Vagina (tissue), 2 donors: ENCODE results near the gene HPCAL1.

Experiments used
- CTCF ChIP-seq, 3 experiments: fragments of 450-650 bp in 2 of 3; fragments of 200-600 bp in 1 of 3; sonication (generic) in 1 of 3; IDR thresholded peaks; one replicate each; pipeline ENCODE4 v1.5.1; 2017 to 2019; ENCODE audit warnings: antibody characterized with exemption in 3 of 3, mild to moderate bottlenecking in 2 of 3, moderate library complexity in 2 of 3
- POLR2A ChIP-seq, 2 donors: fragments of 450-650 bp; IDR thresholded peaks; one replicate each; pipeline ENCODE4 v1.6.1; 2017; ENCODE audit warnings: antibody characterized with exemption in 2 of 2, mild to moderate bottlenecking in 2 of 2, moderate library complexity in 2 of 2
- POLR2AphosphoS5 ChIP-seq, 2 donors: sonication (generic); formaldehyde crosslinking; IDR thresholded peaks; one replicate each; pipeline ENCODE4 v1.9.0; 2017; ENCODE audit warnings: antibody characterized with exemption in 2 of 2, mild to moderate bottlenecking in 2 of 2, low read depth in 1 of 2; ENCODE audit not compliant: insufficient read depth in 1 of 2

GRCh38 chr2:10370390-10370789, 67.7 kb downstream of the HPCAL1 start:
- no peak for TF ChIP-seq CTCF (IDR thresholded peaks at IDR 0.05)
- no peak for TF ChIP-seq POLR2AphosphoS5 (IDR thresholded peaks at IDR 0.05; ENCODE audit: insufficient read depth in 1 of 2, low read depth in 1 of 2)
- TF ChIP-seq POLR2A (IDR thresholded peaks at IDR 0.05) = no peak
